ENCODE measurements around the gene PSMC3IP. TPM values are rescaled to one million over a fixed set of nuclear protein-coding genes. Genes with fewer than 3 reads are reported as not detected.
"Not testable (repeated sequence)": the region's sequence is repeated elsewhere in the genome, so short reads cannot be mapped to it uniquely, and the experiment has no call there.

The PSMC3IP gene
- polyA plus RNA-seq (ENCODE audit: insufficient read length in 3 of 3), result 10 to 100 TPM; 16.0 to 22.9 (median 18.4) TPM
- long read RNA-seq, donor 1, partial matches to known transcripts, result 0 of 3 reads
- long read RNA-seq, donor 1, other reads (novel, unspliced or antisense), result 0 of 3 reads
- long read RNA-seq, donor 2, partial matches to known transcripts, result 0 of 3 reads
- long read RNA-seq, donor 2, other reads (novel, unspliced or antisense), result 0 of 3 reads
- long read RNA-seq, donor 3, partial matches to known transcripts, result 0 of 5 reads
- long read RNA-seq, donor 3, other reads (novel, unspliced or antisense), result 0 of 5 reads
- long read RNA-seq, donor 4, partial matches to known transcripts, result 0 of 6 reads
- long read RNA-seq, donor 4, other reads (novel, unspliced or antisense), result 0 of 6 reads
- long read RNA-seq, donor 5, result 0 reads
- long read RNA-seq, donor 6, partial matches to known transcripts, result 0 of 5 reads
- long read RNA-seq, donor 6, other reads (novel, unspliced or antisense), result 0 of 5 reads
- long read RNA-seq, donor 7, partial matches to known transcripts, result 0 of 7 reads
- long read RNA-seq, donor 7, other reads (novel, unspliced or antisense), result 0 of 7 reads
- long read RNA-seq, donor 8, result 0 reads
- long read RNA-seq, donor 9, partial matches to known transcripts, result 0 of 3 reads
- long read RNA-seq, donor 9, other reads (novel, unspliced or antisense), result 0 of 3 reads
- long read RNA-seq, donor 10, partial matches to known transcripts, result 0 of 3 reads
- long read RNA-seq, donor 10, other reads (novel, unspliced or antisense), result 0 of 3 reads
- long read RNA-seq, donor 11, partial matches to known transcripts, result 0 of 3 reads
- long read RNA-seq, donor 11, other reads (novel, unspliced or antisense), result 0 of 3 reads
- long read RNA-seq, donor 12, result 0 reads
- long read RNA-seq, donor 13, result 0 reads
- long read RNA-seq, donor 14, partial matches to known transcripts, result 0 of 5 reads
- long read RNA-seq, donor 14, other reads (novel, unspliced or antisense), result 0 of 5 reads
- long read RNA-seq, donor 15, partial matches to known transcripts, result 0 of 1 reads
- long read RNA-seq, donor 15, other reads (novel, unspliced or antisense), result 0 of 1 reads
- long read RNA-seq, donor 16, transcript PSMC3IP-202 (8 exons, 1,416 nt), result major isoform, 9 of 19 reads
- long read RNA-seq, donor 16, partial matches to known transcripts, result 5 of 19 reads
- long read RNA-seq, donor 16, other reads (novel, unspliced or antisense), result 0 of 19 reads

DNA sequence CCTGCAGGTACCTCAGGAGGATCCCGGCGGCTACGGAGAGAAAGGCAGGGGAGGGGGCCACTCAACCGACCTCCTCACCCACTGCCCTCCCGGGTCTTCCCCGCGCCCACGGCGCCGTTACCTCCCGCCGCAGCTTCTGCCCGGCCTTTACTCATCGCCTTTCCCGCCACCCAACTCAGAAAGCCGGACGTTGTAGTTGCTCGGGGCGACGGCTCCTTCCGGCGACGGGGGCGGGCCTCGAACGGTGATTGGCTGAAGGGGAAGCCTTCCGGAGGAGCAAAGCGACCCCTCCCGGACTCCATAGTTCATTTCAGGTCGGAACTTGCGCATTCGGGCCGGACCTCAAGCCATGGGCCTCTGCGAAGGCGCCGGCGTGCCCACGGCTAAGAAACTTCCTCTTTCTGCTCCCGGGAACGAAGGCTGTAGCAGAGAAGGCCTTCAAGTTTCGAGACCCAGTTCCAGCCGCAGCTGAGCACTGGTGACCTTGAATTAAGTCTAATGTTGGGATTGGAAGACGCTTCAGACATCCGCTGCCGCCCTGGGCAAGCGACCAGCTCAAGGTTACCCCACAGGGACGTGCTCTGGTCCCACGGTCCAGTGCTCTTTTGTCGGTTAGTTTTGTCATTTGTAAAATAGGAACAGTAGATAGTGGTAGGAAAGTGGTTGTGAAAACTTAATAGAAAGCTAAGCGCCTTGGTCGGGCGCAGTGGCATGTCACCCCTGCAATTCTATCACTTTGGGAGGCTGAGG, at the start of gene PSMC3IP:
TSS of gene PSMC3IP (minus strand) at position 198 of the 750 bp plus-strand sequence. CDS start at position 155, 43 bp downstream.
- peak in 10 of 11 donors; percentile 82 to 94 (median 88) for DNase-seq (ENCODE audit: extremely low read depth in 1 of 11, low read depth in 9 of 11, low spot score in 4 of 11)

GRCh38 chr17:42623732-42624596, 46.4 kb upstream of the PSMC3IP start:
- DNase-seq (ENCODE audit: extremely low read depth in 1 of 11, low read depth in 9 of 11, low spot score in 4 of 11), result no peak

GRCh38 chr17:42623271-42623670, 45.7 kb upstream of the PSMC3IP start:
- DNase-seq (ENCODE audit: extremely low read depth in 1 of 11, low read depth in 9 of 11, low spot score in 4 of 11), result no peak

DNA sequence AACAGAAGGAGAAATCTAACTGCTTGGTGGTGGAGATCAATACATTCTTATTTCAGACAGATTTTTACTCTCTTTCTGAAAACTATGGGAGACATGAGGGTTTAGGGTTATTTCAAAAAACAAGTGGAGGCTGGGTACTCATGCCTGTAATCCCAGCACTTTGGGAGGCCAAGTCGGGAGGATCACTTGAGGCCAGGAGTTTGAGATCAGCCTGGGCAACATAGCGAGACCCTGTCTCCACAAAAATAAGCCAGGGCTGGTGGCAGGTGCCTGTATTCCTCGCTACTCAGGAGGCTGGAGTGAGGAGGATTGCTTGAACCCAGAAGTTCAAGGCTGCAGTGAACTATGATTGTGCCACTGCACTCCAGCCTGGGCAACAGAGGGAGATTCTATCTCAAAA, 44.5 kb upstream of the PSMC3IP start:
- not testable (repeated sequence) for DNase-seq (ENCODE audit: extremely low read depth in 1 of 11, low read depth in 9 of 11, low spot score in 4 of 11)

DNA sequence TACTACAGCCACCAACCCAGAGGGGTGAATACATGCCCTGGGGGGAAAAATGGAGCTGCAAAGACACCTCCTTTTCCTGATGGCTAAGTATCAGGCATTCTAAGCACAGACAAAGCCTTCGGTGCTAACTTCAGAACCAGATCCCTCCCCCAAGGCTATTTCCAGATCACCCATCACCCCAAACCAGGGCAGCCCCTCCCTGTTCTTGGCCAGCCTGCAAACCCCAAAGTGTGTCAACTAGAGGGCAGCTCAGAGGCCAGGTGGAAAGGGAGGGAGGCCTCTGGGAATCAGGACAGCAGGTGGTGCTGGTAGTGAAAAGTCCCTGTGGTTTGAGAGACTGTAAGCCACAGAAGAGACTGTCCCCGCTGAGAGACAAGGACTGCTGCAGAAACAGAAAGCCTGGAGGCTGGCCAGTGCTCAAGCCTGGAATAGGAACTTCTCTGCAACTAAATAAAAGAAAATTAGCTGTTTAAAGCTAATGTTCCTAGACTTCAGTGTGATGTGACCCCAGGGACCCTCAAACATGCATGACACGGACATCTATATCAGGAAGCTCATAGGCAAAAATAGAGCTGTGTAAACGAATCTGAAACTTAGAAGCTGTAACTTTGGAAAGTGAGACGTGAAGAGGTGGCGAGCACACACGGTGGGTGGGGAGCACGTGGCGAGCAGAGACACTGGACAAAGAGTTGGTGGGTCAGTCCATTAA, 41.1 kb upstream of the PSMC3IP start:
- no peak for DNase-seq (ENCODE audit: extremely low read depth in 1 of 11, low read depth in 9 of 11, low spot score in 4 of 11)

GRCh38 chr17:42617956-42618431, 40.5 kb upstream of the PSMC3IP start:
- no peak for DNase-seq (ENCODE audit: extremely low read depth in 1 of 11, low read depth in 9 of 11, low spot score in 4 of 11)

- no peak for DNase-seq (ENCODE audit: extremely low read depth in 1 of 11, low read depth in 9 of 11, low spot score in 4 of 11)
These were observed 36.3 kb upstream of the PSMC3IP start for GRCh38 chr17:42613699-42614295.

DNA sequence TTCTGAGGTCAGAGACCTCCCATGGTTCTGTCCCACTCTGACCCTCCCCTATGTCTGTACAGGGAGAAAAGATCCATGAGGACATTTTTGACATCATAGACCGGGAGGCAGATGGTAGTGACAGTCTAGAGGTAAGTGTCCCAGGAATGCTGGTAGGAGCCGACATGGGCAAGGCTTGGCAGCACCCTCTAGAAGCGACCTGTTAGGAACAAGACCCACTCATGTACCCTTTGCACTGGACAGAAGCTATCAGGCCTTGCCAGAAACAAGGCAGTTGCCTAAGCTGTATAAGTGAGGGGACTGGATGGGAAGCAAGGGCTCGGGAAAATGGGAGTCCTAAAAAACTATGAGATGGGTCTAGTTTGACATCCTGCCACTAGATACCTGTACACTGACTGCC, 34.5 kb upstream of the PSMC3IP start:
- no peak for DNase-seq (ENCODE audit: extremely low read depth in 1 of 11, low read depth in 9 of 11, low spot score in 4 of 11)

GRCh38 chr17:42609814-42610801, 32.6 kb upstream of the PSMC3IP start:
- DNase-seq (ENCODE audit: extremely low read depth in 1 of 11, low read depth in 9 of 11, low spot score in 4 of 11), result peak in 1 of 11 donors; percentile 10

- DNase-seq (ENCODE audit: extremely low read depth in 1 of 11, low read depth in 9 of 11, low spot score in 4 of 11), result peak; percentile 97 to 100 (median 99)
These were observed 31.8 kb upstream of the PSMC3IP start, which contains the start of the genes RETREG3 and TUBG1 for GRCh38 chr17:42609182-42609813. Gene RETREG3 (minus strand): TSS chr17:42609374. CDS start chr17:42609324, 50 bp downstream. Gene TUBG1 (plus strand): TSS chr17:42609683. CDS start chr17:42609738, 55 bp downstream.

DNA sequence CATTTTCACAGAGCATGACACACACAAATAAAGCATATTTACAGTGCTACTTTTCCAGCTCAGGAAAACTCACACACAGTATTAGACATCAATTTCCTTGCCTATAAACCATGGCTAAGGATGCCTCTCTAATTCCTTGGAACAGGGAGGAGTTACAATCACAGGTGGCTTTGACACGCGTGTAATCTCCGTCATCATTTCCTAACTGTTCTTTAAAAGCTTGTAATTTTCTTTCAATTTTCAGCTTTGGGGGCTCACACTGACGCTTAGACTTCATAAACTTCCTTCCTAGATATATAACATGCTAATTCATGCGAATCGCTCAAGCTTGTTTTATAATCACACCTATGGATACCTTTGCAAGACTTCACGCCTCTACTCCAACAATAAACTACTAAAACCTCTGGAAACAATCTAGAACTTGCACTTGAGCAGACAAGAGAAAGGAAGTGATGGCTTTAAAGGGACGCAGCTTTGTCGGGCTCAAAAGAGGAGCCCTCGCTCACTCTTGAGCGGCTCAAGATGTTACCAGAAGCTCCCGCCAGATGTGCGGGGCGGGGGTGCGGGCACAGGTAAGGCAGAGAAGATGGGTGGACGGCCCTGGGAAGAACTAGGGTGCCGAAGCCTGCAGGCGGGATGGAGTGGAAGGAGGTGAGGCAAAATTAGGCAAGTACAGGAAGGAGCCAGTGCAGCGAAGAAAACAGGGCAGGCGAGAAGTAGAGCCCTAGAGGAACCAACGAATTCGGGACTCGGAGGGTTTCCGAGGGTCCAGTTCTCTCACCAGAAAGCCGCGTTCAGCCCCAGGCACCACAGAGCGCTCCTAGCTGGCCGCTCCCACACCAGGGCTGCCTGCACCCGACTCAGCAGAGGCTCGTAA, 31.0 kb upstream of the PSMC3IP start:
- peak in 2 of 11 donors; percentile 6 to 10 for DNase-seq (ENCODE audit: extremely low read depth in 1 of 11, low read depth in 9 of 11, low spot score in 4 of 11)

DNA sequence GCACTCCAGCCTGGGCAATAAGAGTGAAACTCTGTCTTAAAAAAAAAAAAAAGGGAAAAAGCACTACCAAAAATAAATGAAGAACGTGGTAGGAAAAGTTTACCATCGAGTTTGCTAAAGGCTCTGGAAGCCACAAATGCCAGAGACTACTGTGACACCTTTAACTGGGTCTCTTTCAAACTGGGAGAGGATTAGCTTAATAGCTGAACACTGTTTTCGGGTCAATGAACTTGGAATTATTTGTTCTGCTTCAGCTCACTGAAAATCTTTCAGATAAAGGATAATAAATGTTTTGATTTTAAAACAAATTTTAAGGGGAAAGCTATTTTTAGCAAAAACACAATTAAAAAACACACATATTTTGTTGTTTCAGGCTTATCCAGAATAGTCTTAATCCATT, 30.2 kb upstream of the PSMC3IP start:
- DNase-seq (ENCODE audit: extremely low read depth in 1 of 11, low read depth in 9 of 11, low spot score in 4 of 11), result no peak

- no peak for DNase-seq (ENCODE audit: extremely low read depth in 1 of 11, low read depth in 9 of 11, low spot score in 4 of 11)
These were observed 25.8 kb upstream of the PSMC3IP start for GRCh38 chr17:42603318-42603717.

- no peak for DNase-seq (ENCODE audit: extremely low read depth in 1 of 11, low read depth in 9 of 11, low spot score in 4 of 11)
These were observed 21.4 kb upstream of the PSMC3IP start for GRCh38 chr17:42598905-42599304.
